ENCODE measurements around the gene TFG. TPM values are rescaled to one million over a fixed set of nuclear protein-coding genes. Genes with fewer than 3 reads are reported as not detected.

Gene TFG
- total RNA-seq, 3 donors from 2014 or later: 82.0 to 125 (median 95.2) TPM

DNA sequence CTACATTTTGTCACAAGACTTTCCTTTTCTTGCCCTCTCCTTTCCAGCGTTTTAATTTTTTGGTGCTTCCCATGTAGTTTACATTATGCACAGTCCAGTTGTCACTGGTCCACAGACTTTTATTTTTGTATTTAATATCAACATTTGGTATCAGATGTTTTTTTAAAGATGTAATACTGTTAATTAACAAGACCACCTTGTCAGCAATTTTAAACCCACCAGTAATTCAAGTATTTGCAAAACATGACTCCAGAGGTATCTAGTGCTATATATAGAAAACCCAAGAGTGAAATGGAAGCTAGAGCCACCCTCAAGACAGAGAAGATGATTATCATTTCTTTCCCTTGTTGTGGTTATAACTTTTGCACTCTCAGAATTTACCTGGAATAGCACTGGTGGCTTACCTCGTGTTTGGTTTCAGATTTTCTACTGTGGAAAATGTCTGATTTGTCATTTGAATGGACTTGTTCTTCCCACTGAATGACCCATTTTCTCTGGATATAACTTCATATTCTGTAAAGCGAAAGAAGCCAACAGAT is 56.2 kb downstream of the TFG start:
- Histone ChIP-seq H3K4me3 (no peak overlapping the region), H3K9me3 (no peaks in the 10 kb centered on the region), H3K4me1 (ENCODE audit: low read depth) (no peaks in the 10 kb centered on the region), H3K36me3 (ENCODE audit: low read depth) (no peaks in the 10 kb centered on the region)
- ATAC-seq (no peak), DNase-seq (no peak)
- intact Hi-C loops (cut with DNase I, micrococcal nuclease): no loop called here
- TF ChIP-seq, protein P1, sequence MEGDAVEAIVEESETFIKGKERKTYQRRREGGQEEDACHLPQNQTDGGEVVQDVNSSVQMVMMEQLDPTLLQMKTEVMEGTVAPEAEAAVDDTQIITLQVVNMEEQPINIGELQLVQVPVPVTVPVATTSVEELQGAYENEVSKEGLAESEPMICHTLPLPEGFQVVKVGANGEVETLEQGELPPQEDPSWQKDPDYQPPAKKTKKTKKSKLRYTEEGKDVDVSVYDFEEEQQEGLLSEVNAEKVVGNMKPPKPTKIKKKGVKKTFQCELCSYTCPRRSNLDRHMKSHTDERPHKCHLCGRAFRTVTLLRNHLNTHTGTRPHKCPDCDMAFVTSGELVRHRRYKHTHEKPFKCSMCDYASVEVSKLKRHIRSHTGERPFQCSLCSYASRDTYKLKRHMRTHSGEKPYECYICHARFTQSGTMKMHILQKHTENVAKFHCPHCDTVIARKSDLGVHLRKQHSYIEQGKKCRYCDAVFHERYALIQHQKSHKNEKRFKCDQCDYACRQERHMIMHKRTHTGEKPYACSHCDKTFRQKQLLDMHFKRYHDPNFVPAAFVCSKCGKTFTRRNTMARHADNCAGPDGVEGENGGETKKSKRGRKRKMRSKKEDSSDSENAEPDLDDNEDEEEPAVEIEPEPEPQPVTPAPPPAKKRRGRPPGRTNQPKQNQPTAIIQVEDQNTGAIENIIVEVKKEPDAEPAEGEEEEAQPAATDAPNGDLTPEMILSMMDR (IDR thresholded peaks at IDR 0.05): no peak

DNA sequence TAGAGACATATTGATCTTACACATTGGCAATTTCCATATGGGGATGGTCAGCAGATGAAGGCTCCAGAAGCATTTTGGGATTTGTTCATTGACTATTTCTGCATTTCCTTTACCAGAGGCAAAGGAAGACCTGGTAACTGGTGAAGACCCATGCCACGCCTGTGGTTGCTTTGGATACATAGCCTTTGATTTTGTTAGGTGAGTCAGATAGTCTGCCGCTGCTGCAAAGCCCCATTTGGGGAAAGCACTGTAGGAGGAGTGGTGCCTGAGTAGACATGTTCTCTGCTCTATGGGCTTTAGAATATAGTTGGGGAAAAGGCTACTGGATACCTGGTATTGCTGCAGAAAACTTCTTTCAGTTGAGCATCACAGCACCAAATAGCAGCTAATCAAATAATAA is 56.8 kb downstream of the TFG start:
- intact Hi-C loops (cut with DNase I, micrococcal nuclease): no loop called here
- Histone ChIP-seq H3K36me3 (ENCODE audit: low read depth) (no peaks in the 10 kb centered on the region), H3K9me3 (no peaks in the 10 kb centered on the region), H3K4me3 (no peak overlapping the region), H3K4me1 (ENCODE audit: low read depth) (no peaks in the 10 kb centered on the region)
- TF ChIP-seq, protein P1 (IDR thresholded peaks at IDR 0.05): no peak
- ATAC-seq (no peak), DNase-seq (no peak)

DNA sequence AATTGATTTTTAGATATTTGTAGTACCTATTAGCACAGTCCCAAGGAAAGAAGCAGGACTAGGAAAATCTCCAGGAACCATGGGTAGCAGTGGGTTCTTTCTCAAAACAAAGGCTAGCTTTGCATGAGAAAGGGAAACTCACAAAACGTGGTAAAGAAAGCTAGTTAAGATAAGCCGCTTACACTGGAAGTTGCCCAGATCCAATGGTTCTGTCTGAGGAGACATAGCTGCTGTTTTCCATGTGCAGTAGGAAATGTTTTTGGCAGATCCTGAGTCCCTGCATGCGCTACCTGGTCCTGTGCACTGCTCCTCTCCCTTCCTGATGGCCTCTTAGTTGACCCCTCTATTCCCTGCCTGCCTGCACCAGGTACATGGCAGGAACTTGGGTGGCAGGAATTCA is 60.4 kb downstream of the TFG start:
- DNase-seq (no peak), ATAC-seq (no peak)
- H3K36me3 ChIP-seq (ENCODE audit: low read depth): no peaks in the 10 kb centered on the region
- TF ChIP-seq, protein P1 (IDR thresholded peaks at IDR 0.05): no peak
- intact Hi-C loops (cut with DNase I, micrococcal nuclease): no loop called here
- H3K4me1 ChIP-seq (ENCODE audit: low read depth): no peaks in the 10 kb centered on the region
- H3K9me3 ChIP-seq: no peaks in the 10 kb centered on the region
- H3K4me3 ChIP-seq: no peak overlapping the region

DNA sequence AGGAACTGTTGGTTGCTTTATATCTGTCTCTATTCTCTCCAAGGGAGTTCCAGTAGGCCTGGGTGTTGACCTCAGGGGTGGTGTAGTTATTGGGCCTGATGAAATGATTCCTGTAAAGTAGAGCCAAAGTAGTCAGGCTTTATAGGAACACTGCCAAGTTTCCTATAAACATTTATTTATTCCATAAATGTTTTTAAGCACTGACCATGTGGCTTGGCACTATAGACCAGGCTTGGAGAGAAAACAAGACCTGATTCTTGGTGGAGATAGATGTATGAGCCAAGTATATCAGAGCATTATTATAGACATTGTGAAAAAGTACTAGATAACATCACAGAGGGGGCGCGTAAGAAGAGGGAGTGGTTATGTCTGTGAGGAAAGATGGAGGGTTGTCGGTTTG is 65.9 kb downstream of the TFG start:
- Histone ChIP-seq H3K9me3 (no peaks in the 10 kb centered on the region), H3K36me3 (ENCODE audit: low read depth) (no peaks in the 10 kb centered on the region), H3K4me3 (no peak overlapping the region), H3K4me1 (ENCODE audit: low read depth) (no peaks in the 10 kb centered on the region)
- intact Hi-C loops (cut with DNase I, micrococcal nuclease): no loop called here
- no peak for DNase-seq
- ATAC-seq: no peak
- TF ChIP-seq, protein P1 (IDR thresholded peaks at IDR 0.05): no peak

DNA sequence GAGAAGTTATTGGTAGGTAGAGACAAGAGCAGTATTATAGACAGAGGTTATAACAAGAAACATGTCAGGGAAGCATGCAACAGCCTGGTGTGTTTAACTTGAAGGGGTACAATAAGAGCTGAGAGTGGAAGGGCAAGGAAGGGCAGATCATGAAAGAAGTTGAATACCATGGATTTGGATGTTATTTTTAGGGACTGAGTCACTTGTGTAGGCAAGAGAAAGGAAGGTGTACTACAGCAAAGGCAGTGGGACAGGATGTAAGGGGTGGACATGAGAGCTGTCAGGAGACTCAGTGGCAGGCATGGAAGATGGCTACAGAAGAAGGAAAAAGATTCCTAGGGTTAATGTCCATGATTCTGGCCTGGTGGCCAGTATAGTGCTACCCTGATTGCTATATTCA is 66.4 kb downstream of the TFG start:
- Histone ChIP-seq H3K9me3 (no peaks in the 10 kb centered on the region), H3K4me1 (ENCODE audit: low read depth) (no peaks in the 10 kb centered on the region), H3K36me3 (ENCODE audit: low read depth) (no peaks in the 10 kb centered on the region), H3K4me3 (no peak overlapping the region)
- TF ChIP-seq, protein P1 (IDR thresholded peaks at IDR 0.05): no peak
- no peak for DNase-seq
- no peak for ATAC-seq
- intact Hi-C loops (cut with DNase I, micrococcal nuclease): no loop called here
